HG03139 (cell line): Measurements from ENCODE around the gene PPP1R9B.

Source experiments
- ATAC-seq: cut with Tn5 transposase; IDR thresholded peaks from one replicate; pipeline ENCODE4 v1.9.1; 2021; ENCODE audit not compliant: unreplicated experiment

Gene PPP1R9B, protein sequence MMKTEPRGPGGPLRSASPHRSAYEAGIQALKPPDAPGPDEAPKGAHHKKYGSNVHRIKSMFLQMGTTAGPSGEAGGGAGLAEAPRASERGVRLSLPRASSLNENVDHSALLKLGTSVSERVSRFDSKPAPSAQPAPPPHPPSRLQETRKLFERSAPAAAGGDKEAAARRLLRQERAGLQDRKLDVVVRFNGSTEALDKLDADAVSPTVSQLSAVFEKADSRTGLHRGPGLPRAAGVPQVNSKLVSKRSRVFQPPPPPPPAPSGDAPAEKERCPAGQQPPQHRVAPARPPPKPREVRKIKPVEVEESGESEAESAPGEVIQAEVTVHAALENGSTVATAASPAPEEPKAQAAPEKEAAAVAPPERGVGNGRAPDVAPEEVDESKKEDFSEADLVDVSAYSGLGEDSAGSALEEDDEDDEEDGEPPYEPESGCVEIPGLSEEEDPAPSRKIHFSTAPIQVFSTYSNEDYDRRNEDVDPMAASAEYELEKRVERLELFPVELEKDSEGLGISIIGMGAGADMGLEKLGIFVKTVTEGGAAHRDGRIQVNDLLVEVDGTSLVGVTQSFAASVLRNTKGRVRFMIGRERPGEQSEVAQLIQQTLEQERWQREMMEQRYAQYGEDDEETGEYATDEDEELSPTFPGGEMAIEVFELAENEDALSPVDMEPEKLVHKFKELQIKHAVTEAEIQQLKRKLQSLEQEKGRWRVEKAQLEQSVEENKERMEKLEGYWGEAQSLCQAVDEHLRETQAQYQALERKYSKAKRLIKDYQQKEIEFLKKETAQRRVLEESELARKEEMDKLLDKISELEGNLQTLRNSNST

DNA sequence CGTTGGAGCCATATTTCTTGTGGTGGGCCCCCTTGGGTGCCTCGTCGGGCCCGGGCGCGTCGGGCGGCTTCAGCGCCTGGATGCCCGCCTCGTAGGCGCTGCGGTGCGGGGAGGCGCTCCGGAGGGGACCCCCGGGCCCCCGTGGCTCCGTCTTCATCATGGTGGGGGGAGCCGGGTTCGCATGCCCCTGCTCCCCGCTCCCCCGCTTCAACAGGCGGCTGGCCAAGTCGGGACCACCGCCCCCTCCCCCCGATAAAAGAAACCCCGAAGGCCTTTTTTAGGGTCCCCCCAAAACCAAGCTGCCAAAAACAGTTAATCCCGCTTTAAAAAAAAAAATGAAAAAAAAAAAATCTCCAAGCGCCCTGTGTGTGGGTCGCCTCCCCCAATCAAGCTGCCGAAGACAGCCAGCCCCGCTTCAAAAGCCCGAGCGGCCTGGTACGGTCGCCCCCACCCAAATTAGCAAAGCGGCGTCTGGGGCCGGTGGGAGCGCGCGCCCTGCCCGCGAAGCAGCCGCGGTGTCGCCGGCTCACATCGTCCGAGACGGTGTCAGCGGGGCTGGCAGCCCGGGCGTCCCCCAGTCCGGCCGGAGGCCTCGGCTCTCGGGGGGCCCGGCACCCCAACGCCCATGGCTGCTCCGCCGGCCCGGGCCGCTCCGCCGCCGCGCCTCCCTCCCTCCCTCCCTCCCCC, at the start of gene PPP1R9B:
PPP1R9B (minus strand) TSS at position 324 of the 687 bp plus-strand sequence; CDS start at position 160, 164 bp downstream.
- ATAC-seq, result no peak

DNA sequence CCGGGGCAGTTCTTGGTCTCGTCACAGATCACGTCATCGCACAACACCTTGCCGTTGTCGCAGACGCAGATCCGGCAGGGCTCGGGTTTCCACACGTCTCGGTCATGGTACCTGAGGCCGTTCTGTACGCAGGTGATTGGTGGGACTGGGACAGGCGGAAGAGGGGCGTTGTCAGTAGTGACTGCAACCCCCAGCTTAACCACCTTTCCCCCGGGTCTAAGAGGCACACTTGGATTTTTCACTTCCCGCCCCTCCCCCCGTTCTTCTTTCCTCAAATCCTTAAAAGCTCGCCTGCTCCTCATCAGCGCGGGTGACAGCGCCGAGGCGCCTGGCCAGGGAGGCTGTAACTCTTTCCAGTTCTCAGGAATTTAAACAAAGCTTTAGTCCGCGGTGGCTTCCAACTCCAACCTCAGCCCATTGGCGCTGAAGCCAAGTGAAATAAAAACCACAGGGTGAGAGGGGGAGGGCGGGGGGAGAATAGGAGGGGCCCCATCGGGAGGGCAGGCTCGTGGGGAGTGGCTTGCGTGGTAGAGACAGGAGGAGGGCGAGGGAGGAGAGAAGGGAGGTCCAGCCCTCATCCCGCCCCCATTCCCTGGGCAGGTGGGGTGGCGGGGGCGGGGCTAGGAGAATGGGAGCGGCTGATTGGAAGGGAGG, 49.5 kb upstream of the PPP1R9B start:
- ATAC-seq, result no peak

DNA sequence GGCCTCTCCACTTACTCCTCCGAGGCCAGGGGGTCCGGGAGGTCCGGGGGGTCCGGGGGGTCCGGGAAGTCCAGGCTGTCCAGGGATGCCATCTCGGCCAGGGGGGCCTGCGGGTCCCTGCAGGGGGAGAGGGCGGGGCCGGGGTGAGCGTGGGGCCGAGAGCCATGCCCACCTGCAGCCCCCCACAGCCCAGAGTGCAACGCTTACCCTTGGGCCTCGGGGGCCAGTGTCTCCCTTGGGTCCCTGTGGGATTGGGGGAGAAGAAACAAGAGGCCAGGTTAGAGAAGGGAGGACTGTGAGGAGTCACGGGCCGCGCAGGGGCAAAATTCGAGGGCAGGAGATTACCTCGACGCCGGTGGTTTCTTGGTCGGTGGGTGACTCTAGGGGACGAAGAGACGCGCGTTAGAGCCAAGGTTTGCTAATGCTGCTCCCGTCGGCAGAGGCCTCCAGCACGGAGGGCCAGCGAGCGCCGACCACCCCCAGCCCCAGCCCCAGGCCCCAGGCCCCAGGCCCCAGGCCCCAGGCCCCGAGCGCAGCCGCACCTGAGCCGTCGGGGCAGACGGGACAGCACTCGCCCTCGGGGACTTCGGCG, 48.8 kb upstream of the PPP1R9B start:
- no peak for ATAC-seq

- ATAC-seq, result no peak
Observed at GRCh38 chr17:50198026-50198669, 47.7 kb upstream of the PPP1R9B start.

GRCh38 chr17:50196826-50197225, 46.3 kb upstream of the PPP1R9B start:
- no peak for ATAC-seq

DNA sequence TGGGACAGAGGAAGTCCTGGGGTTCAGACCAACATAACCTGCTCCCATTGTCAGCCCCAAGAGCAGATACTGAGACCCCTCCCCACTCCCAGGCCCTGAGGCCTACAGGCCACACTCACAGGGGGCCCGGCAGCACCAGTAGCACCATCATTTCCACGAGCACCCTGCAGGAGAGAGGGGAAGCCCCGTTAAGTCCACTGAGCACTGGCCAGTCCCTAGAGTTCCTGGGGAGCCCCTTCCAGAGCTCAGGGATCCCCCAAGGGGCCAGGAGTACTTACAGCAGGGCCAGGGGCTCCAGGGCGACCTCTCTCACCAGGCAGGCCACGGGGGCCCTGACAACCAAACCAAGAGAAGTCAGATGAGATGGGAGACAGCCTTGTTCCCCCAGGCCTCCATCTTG, 45.6 kb upstream of the PPP1R9B start:
- ATAC-seq, result no peak

GRCh38 chr17:50194934-50195865, 44.7 kb upstream of the PPP1R9B start:
- no peak for ATAC-seq

GRCh38 chr17:50194140-50194933, 43.9 kb upstream of the PPP1R9B start:
- ATAC-seq, result no peak

DNA sequence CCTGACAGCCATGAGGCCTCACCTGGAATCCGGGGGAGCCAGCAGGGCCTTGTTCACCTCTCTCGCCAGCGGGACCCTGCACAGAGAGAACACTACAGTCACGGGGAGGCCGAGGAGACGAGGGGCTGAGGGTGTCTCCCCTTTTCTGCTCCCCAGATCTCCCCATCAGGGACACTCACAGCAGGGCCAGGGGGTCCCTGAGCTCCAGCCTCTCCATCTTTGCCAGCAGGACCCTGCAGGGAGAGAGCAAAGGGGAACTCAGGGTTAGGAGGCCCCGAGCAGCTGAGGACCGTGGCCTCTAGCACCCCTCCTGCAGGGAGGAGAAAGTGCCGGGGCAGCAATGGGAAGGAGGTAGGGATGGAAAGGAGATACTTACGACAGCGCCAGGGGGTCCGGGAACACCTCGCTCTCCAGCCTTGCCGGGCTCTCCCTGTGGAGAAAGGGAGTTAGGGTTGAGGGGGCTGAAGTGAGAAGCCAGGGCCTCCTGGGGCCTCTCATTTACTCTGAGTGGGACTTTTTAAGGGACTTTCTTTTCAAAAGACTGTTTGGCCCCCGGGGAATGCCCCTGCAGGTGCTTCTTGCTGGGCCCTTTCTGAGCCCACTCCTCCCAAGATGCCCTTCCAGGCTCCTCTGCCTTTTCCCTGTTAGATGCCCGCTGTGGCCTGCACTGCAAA, 42.3 kb upstream of the PPP1R9B start:
- no peak for ATAC-seq

DNA sequence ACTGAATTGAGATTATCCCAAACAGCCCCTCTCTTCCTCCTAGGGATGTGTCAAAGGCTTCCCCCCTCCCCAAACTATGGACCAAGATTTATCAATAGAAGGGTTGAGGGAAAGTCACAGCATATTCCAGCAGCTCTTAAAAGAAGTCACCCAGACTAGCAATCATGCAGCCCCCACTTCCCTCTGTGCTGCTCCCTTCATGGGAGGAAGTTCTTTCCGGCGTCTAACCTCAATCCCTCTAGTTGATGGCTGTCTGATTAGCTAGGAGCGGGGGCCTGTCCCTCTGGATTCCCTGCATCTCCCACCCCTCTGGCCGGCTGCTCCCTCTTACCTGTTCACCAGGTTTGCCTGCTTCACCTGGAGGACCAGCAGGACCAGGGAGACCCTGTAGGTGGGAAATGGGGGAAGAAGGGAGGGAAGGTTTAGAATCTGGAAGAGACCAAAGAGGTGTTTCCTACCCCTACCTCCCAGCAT, 41.7 kb upstream of the PPP1R9B start:
- no peak for ATAC-seq

DNA sequence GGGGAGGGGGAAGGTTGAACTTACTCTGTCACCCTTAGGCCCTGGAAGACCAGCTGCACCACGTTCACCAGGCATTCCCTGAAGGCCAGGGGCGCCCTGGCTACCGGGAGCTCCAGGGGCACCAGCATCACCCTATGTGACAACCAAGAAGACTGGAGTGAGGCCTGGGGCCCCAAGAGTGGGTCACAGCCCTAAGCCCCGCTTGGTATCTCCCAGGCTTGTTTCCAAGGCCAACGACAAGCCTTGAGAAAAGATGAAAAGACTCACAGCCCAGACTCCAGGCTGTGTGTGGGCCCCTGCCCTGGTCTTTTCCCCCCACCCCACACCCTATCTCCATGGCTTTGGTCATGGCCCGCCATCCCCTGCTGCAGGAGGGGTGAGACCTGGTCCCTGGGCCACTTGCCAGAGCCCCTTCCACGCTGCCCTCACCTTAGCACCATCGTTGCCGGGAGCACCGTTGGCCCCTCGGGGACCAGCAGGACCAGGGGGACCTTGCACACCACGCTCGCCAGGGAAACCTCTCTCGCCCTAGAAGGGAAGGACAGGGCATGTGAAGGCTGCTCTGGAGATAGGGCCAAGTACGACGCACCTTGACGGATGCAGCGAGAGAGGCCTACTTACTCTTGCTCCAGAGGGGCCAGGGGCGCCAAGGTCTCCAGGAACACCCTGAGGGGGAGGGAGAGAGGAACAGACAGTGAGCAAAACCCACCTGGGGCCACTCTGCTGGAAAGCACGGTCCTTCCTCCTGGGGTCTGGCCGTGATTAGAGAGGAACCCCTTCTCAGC, 41.1 kb upstream of the PPP1R9B start:
- no peak for ATAC-seq

- ATAC-seq, result no peak
Observed at GRCh38 chr17:50190603-50191358, 40.3 kb upstream of the PPP1R9B start.

DNA sequence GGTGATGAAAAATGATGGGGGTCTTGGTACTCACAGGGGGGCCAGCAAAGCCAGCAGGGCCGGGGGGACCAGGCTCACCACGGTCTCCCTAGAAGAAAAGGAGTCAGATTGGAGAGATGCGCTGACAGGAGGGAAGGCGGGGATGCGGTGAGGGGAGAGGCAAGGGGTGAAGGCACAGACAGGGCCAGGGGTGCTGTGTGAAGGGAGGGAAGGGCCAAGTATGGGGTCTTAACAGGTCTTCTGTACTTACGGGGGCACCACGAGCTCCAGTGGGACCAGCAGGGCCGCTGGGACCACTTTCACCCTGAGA, 39.8 kb upstream of the PPP1R9B start:
- ATAC-seq, result no peak

DNA sequence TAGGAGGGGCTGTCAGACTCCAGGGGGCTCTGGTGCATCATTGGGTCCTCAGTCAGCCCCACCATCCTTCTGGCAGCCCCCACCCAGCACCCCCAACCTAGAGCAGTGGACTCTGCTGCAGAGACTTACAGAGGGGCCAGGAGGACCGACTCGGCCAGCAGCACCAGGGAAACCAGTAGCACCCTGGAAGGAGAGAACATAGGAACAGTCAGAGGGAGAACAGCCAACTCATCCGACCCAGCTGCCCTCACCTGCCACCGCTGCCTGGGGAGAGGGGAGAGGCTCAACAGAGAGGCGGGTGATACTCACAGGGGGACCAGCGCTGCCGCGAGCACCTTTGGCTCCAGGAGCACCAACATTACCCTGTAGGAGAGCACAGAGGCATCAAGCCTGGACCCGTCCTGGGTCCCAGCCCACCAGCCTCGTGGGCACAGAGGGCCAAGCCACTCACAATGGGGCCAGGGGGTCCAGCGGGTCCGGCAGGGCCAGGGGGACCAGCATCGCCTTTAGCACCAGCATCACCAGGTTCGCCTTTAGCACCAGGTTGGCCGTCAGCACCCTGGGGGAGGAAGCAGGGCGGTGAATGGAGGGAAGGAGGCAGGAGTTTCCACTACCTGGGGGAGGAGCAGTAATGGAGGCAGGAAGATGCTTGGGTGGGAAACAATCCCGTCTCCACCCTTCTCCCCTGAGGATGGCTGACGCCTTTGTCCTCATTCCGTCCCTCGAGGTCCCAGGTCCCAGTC, 39.2 kb upstream of the PPP1R9B start:
- ATAC-seq, result no peak

DNA sequence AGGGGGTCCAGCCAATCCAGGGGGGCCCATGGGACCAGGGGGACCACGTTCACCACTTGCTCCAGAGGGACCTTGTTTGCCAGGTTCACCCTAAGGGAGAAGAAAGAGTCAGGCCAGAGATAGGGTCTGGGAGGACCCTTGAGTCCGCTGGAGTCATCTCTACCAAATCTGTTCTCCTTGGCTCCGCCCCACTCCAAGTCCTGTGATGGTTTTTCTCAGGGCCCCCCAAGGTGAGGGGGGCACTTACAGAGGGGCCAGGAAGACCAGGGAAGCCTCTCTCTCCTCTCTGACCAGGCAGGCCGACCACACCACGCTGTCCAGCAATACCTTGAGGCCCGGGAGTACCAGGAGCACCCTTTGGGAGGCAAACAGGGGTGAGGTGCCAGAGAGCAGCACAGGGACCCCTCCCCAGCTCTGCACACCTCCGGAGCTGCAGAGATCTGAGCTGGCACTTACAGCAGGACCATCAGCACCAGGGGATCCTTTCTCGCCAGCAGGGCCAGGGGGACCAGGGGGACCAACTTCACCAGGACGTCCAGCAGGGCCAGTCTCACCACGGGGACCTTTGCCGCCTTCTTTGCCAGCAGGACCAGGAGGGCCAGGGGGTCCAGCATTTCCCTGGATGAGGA, 38.6 kb upstream of the PPP1R9B start:
- no peak for ATAC-seq
